HG02840 (cell line): Measurements from ENCODE around the gene CDCA8.
"Not testable (repeated sequence)": the region's sequence is repeated elsewhere in the genome, so short reads cannot be mapped to it uniquely, and the experiment has no call there.

Source experiments
- ATAC-seq: cut with Tn5 transposase; IDR thresholded peaks from one replicate; pipeline ENCODE4 v1.9.1; 2021; ENCODE audit warnings: mild to moderate bottlenecking, moderate library complexity, moderate number of reproducible peaks; ENCODE audit not compliant: unreplicated experiment, low FRiP score

CDCA8 gene

DNA sequence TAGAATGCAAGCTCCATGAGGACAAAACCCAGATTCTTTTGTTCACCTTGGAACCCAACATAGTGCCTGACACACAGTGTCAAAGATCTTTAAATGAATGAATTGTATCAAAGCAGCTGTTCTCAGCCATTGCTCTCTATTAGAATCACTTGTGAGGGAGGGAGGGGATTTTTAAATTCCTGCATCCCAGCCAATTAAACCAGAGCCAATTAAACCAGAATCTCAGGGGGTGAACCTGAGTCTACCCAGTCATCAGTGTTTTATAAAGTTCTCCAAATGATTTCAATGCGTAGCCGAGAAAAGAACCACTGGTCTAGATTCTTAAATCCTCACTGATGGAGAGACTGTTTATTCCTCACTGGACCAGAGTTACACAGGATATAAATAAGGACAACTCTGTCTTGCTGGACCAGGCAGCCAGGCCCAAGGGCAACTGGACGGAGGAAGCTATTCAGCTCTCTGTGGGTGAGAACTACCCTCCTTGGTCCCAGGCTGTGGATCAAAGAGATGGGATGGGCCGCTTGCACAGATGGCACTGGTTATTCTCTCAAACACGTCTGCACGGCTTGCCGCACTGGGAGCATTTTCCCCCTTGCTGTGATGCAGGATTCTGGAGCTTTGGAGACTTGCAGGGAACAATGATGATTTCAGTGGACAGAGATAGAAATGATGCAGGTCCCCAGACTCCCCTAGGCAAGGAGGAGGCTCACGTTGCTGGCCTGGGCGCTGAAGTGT, 20.0 kb upstream of the CDCA8 start:
- no peak for ATAC-seq

DNA sequence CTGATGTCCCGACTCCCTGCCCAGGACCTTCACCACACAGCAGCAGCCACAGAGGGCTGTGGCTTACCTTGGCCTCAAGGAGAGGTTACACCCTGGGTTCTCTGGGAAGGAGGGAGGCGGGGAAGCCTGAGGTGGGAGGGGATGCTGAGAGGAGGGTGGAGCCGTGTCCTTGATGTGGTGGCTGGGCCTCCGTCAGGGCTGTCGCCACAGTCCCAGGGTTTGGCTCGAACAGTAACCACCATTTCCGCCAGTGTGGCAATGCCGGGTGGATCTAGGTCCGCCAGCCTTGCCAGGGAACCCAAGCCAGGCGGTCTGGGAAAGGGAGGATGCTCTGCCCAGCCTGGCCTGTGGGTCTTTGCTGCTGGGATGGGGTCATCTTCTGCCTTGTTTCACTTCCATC, 18.4 kb upstream of the CDCA8 start:
- ATAC-seq = no peak

DNA sequence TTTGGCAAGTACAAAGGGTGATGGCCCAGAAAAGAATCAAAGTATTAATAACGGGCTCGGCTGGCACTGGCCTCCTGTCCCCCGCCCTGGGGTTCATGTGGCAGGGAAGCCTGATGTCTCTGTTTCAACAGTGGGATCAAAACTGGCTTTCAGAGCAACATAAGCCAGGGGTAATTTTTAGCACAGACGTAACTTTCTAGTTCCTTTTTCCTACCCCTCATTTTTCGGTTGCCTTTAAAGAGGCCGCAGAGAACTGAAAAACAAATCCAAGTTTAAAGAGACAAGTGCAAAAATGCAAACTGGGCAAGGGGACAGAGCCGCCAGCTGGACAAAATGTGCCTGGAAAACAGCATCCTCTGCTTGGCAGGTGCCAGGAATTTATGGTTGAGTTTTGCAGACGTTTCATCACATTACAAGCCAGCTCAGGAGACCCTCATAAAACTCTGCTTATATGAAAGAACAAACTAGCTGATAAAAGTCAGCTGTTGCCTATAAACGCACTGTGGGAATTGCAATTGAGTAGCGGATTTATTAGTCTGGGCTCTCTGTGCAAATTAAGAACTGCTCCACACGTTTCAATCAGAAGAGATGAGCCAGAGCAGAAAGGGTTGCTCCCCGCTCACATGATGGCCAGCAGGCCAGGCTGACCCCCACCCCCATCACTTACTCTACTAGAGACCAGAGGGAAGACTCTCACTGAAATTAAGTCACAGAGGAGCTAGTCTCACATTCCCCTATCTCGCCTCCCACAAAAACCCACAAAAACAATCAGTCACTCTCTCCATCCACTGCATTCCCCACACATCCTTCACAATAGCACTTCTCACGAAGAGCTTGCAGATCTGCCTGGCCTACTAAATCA, 15.8 kb upstream of the CDCA8 start:
- no peak for ATAC-seq

DNA sequence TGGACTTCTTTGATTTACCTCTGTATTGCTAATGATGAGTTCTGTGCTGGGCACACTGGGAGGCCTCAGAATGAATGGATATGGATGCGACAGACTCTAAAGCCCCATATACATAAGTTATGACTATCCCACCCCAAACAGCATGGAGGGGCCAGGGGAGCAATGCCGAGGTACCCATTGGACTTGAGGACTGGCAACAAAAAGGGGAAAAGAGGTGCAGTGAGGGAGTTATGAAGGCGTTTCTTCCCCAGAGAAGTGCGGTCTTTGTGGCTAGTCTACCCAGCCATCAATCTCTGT, 15.2 kb upstream of the CDCA8 start:
- ATAC-seq = no peak

DNA sequence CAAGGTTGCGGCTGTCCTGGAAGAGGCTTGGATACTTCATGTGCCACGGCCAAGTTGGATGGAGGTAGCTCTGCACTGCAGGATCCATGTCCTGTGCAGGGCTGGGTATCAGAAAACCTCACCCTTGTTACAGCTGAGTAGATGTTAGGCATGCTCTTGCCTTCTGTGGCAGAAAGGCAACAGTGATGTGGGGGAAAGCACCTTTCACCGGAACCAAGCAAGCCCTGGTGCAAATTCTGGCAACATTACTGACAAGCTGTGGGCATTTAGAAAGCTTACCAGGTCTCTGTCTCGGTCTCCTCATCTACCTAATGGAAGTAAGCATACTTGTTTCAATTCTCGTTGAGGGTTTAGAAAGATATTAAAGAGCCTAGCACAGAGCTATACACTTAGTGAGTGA, 14.5 kb upstream of the CDCA8 start:
- no peak for ATAC-seq

DNA sequence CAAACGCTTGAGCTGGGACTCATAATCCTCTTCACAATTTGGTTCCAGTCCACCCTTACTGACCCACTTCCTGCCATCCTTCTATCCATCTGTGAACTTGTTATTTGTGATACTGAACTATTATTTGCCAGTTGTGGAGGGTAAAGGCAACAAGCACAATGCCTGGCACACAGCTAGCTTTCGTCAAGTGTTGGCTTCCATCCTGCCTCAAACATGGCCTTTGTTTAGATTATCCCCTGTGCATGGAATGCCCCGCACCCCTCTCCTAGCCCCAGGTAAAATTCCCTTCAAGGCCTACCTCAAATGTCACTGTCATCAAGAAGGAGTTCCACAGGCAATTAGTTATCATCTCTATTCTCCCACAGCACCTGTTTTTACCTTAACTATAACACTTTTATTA, 11.4 kb upstream of the CDCA8 start:
- no peak for ATAC-seq

DNA sequence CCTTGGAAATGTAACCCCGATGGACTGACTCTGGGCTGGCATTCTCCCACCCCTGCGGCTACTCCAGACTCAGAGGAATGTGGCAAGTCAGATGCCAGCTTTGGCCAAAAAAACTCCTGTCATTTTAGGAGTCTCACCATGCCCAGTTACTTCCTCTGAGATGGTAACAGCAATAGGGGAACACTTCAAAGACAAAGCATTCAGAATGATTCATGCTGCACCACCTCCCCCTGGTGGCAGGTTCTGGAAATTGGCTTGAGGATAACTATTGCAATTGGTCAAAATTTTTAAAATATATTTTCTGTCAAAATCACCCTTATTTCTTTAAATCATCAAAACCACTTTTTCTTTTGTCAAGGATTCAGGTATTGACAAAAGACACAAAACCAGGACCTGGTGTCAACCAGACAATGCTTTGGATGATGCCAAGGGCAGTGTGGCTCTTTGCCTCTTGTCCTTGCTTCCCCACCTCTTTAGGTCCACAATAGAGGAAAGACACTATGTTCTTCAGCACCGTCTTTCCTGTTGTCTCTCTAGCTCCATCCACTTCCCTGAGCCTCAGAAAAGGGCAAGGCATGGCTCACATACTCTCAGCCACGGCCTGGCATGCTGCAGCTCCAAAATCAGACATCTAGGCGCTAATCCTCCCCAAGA, 9.9 kb upstream of the CDCA8 start:
- no peak for ATAC-seq

DNA sequence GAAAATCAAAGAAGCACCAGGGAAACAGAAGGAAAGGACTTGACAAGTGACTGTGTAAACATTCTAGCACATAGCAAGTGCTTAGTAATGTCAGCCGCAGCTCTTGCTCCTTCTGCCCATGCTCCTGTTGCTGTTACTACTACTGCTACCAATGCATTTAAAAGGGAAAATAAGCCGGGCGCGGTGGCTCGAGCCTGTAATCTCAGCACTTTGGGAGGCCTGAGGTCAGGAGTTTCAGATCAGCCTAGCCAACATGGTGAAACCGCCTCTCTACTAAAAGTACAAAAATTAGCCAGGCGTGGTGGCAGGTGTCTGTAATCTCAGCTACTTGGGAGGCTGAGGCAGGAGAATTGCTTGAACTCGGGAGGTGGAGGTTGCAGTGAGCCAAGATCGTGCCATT, 8.1 kb upstream of the CDCA8 start:
- not testable (repeated sequence) for ATAC-seq

DNA sequence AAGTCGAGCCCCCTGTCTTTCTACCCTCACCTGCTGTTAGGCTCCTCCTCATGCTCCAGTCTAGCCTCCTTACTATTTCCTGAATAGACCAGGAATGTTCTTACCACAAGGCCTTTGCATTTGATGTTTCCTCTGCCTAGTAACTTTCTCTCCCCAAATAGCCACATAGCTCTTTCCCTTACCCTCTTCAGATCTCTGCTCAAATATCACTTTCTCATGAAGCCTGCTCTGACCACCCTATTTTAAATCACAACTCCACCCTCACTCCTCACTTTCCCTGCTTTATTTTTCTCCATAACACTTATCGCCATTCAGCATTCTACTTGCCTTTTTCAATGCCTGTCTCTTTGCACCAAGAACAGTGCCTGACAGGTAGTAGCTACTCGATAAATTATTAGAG, 6.6 kb upstream of the CDCA8 start:
- no peak for ATAC-seq

DNA sequence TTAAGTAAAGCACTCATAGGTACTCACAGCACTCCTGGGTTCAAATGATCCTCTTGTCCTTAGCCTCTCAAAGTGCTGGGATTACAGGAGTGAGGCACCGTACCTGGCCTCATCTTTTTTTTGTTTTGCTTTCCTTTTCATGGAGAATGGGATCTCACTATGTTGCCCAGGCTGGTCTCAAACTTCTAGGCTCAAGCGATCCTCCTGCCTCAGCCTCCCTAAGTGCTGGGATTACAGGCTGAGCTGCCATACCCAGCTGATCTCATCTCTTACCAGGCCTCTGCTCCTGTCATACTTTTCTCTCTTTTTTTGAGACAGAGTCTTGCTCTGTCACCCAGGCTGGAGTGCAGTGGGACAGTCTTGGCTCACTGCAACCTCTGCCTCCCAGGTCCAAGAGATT, 4.6 kb upstream of the CDCA8 start:
- not testable (repeated sequence) for ATAC-seq

DNA sequence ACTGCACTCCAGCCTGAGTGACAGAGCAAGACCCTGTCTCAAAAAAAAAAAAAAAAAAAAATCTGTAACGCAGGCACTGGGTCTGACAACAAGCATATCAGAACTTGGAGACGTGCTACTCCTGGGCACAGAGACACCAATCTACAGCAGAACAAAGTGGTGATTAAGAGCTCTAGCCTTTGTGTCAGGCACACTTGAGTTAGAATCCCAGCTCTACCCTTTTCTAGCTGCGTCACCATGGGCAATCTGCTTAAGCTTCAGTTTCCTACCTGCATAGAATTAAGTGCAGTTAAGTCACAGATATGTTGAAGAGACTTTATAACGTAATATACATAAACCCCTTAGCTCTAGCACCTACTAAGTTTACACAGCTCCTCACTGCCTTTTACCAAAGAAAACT, 3.4 kb upstream of the CDCA8 start:
- no peak for ATAC-seq

DNA sequence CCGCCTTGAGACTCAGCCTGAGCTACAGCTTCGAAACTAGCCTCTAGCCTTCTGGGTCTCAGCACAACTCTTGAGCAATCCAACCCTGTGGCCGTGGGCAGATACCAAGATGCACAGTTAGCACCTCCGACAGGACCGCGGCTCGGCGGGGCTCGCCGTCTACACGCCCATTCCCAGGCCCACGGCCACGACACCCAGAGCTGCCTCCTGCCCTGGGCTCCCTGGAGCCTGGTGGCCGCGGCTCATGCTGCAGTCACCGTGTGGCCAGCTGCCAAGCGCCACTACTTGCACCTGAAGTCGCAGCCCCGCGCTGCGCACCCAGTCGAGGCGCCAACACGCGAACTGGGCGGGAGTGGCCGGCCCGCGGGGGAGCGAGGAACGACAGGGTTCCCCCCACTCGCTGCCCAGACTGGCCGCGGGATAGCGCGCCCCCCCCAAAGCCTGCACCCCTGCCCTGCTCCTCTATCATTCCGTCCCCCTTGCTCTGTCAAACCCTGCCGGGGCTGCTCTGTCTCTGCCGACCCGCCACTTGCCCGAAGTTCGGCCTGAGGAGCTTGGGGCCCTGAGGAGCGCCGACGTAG, 729 bp upstream of the CDCA8 start:
- ATAC-seq = no peak

DNA sequence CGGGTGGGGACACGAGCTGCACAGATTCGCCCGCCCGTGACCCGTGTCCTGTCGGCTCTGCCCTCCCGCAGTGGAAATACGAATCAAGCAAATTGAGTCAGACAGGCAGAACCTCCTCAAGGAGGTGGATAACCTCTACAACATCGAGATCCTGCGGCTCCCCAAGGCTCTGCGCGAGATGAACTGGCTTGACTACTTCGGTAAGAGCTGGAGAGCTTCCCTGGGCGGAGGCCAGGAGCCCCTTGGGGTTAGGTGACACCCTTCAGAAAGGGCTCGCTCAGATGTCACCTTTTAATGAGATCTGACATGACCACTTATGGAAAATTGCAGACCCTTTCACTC, 489 bp downstream of the CDCA8 start:
- ATAC-seq = no peak

DNA sequence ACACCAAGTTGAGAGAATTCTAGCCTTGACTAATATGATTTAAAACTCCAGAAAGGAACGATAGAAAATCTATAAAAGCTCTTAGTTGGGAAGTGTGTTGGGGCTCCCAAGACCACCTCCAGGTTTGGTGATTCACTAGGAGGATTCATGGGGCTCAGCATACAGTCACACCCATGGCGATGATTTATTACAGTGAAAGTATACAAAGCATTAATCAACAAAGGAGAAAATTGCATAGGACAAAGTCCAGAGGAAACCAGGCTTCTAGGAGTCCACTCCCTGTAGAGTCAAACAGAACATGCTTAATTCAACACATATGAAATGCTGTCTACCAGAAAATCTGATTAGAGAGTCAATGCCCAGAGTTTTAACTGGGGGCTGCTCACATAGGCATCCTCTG, 4.8 kb downstream of the CDCA8 start:
- ATAC-seq = no peak

DNA sequence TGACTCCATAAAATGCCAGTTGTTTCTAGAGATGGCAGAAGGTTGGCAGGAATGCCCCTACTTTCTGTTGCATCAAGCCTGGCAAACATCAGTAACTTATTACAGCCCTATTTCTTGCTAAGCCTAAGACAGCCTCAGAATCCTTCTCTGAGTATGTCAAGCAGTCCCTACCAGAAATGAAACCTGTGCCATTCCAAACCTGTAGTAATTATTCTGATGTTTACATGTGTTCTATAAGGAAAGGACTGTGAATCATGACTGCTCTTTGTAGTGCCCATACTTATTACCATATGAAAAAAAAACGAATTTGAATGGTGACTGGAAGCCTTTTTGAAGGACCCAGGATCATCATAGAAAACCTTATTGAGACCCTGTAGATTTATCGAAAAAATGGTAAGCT, 5.4 kb downstream of the CDCA8 start:
- ATAC-seq = no peak

DNA sequence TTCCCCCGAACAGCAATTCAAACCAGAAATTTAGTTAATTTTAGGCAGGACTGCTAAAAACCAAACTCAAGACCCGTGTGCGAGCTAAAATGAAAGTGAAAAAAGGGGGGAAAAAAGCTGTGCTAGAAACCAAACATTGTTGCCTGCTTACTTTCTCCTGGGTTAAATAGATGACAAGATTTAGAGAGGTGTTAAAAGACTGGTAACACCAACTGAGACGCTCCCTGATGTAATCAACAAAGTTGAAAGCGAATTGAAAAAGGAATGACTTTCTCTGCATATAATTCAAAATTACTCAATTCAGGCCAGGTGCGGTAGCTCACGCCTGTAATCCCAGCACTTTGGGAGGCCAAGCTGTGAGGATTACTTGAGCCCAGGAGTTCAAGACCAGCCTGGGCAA, 6.8 kb downstream of the CDCA8 start:
- ATAC-seq = no peak

DNA sequence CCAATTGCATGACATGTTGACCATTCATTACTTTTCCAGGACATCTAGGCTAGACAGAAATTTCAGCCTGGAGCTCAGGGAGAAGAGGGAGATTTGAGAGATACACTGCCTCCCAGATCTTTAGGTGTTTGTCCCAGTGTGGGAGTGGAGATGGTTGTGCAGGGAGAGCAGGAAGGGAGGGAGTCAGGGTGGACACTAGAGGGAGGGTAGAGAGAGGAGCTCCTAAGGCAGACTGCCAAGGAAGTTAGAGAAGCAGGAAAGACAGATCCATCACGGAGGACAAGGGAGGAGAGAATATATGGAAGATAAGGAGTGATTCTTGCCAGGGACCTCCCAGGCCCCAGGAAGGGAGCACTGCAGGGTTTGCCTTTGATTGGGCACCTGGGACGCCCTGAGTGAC, 8.7 kb downstream of the CDCA8 start:
- ATAC-seq = no peak

DNA sequence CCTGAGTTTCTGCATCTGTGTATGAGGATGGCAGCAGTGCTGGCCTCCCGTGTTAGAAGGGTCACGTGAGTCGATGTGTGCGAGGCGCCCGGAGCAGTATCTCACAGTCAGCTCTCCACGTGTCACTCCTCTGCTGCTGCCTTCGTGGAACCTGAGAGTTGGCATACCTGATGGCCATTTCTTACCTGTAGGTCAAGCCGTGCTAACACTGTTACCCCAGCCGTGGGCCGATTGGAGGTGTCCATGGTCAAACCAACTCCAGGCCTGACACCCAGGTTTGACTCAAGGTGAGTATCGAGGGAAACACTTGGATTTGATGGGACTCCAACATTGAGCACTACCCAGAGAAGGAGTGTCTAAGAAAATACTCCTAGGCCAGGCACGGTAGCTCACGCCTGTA, 10.7 kb downstream of the CDCA8 start:
- no peak for ATAC-seq

DNA sequence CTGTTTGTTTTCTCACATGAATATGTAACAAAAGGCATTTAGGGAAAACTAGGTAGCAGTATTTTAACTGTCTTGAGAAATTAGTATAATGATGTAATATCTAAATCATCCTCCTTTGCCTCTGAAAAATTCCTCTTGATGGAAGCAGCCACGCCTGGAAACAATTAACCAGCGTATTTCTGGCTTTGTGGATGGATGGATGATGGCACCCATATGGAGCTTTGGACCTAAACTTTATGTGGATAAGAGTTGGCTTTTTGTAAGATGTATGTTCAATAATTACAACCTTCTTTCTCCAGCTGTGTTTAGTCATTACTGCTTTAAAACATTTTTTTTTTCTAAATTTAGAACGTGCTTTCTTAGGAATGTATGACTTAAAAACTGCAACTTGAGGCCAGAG, 12.7 kb downstream of the CDCA8 start:
- ATAC-seq = no peak

DNA sequence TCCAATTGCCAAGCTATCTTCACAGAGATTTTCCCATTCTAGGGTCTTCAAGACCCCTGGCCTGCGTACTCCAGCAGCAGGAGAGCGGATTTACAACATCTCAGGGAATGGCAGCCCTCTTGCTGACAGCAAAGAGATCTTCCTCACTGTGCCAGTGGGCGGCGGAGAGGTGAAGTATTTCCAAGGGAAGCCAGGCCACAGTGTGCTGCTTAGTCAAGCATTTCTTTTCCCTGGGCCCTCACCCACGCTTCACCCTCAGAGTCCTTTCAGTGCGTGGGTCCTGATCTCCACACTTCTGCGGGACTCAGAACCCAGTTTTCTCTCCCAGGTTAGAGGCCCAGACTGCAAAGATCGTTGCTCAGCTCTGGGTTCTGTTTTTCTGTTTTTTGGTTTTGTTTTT, 13.1 kb downstream of the CDCA8 start:
- ATAC-seq = no peak

DNA sequence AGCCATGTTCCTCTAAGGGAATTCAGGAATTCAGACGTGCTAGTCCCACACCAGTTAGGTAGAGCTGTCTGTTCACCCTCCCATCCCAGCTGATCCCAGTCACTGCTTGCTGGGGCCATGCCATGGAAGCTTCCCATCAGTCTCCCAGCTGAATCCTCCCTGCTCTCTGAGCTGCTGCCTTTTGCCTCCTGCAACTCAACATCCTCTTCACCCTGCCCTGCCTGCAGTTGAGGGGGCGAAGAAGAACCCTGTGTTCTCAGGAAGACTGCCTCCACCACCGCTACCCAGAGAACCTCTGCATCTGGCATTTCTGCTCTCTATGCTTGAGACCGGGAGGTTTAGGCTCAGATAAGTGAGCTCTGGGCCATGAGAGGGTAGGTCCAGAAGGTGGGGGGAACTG, 16.2 kb downstream of the CDCA8 start:
- ATAC-seq = no peak

DNA sequence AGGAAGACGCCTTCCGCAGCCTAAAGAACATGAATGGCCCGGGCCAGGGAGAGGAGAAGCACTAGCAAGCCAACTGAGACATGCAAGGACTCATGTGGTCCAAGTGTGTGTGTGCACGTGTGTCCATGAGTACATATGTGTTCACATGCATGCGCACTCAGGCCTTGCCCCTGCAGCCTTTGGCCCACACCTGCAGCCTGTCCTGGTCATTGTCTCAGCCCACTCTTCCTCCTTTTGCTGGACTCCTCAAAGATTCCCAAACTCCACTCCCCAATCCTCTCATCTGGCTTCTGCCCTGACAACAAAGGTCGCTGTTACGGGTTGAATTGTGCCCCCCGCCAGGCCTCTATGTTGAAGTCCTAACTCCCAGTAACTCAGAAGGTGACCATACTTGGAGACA, 21.9 kb downstream of the CDCA8 start:
- ATAC-seq = no peak
